Endothelial cell of umbilical vein (primary cell): ENCODE data around the gene MIPEP. TPM values are rescaled to one million over a fixed set of nuclear protein-coding genes. Genes with fewer than 3 reads are reported as not detected.

Experiments used
- BruUV-seq: library from RNA; stranded (reverse); fragments of 400-500 nt; replicated peaks from 2 replicates; lab custom pipeline; 2021; lab: Mats Ljungman, UMichigan
- CTCF ChIA-PET: fragments of 300-600, 350-600 bp; sonication (Branson Sonifier 250); formaldehyde crosslinking; loops from one replicate; lab custom pipeline; 2021; ENCODE audit warnings: antibody characterized with exemption, inconsistent platforms; lab: Charles Lee
- POLR2A ChIA-PET: fragments of 300-600, 350-600 bp; sonication (Branson Sonifier 250); formaldehyde crosslinking; loops from one replicate; lab custom pipeline; 2021; ENCODE audit warnings: antibody characterized with exemption, inconsistent platforms; lab: Charles Lee
- DNase-seq: peaks from one replicate; pipeline ENCODE4 v3.0.0-alpha.2; 2011; ENCODE audit warnings: low read depth, low spot score
- FAIRE-seq: peaks from 2 replicates; lab custom pipeline; 2011; peaks lifted over from hg19 to GRCh38; lab: Jason Lieb, UNC
- H2AFZ ChIP-seq: 2 replicates; pipeline ENCODE4 v1.6.0; 2012; ENCODE audit warnings: low read depth, low read length, control low read depth, inconsistent platforms
- H3K27ac ChIP-seq: 2 replicates; pipeline ENCODE4 v1.5.1; 2011; ENCODE audit warnings: low read depth, mild to moderate bottlenecking, control low read depth, low read length, moderate library complexity; ENCODE audit not compliant: insufficient read depth
- H3K27me3 ChIP-seq, 2 experiments: 2 replicates each; pipeline versions ENCODE4 v1.6.0 to v1.6.1; 2011; ENCODE audit warnings: low read length in 2 of 2, mixed read lengths in 1 of 2; ENCODE audit not compliant: control insufficient read depth in 2 of 2, insufficient read depth in 2 of 2
- H3K36me3 ChIP-seq, 2 experiments: 2 replicates in 1 of 2; 3 replicates in 1 of 2; pipeline ENCODE4 v1.5.1; 2011; ENCODE audit warnings: low read length in 2 of 2, mild to moderate bottlenecking in 1 of 2, moderate library complexity in 1 of 2; ENCODE audit not compliant: control insufficient read depth in 2 of 2, insufficient read depth in 2 of 2; ENCODE audit errors: extremely low read depth in 1 of 2
- H3K4me1 ChIP-seq: 3 replicates; pipeline ENCODE4 v1.5.1; 2011; ENCODE audit warnings: mild to moderate bottlenecking, low read length; ENCODE audit not compliant: control insufficient read depth, insufficient read depth; ENCODE audit errors: extremely low read depth
- H3K4me2 ChIP-seq: 2 replicates; pipeline ENCODE4 v1.6.1; 2011; ENCODE audit warnings: low read length, control low read depth, mixed read lengths; ENCODE audit not compliant: insufficient read depth
- H3K4me3 ChIP-seq, 3 experiments: fragments of 200-600 bp in 1 of 3; sonication (generic), shearing (Covaris generic) in 1 of 3; replicated peaks in 1 of 3; 2 replicates each; pipeline ENCODE4 v1.5.1; 2011 to 2016; ENCODE audit warnings: control low read depth in 3 of 3, low read length in 3 of 3, mild to moderate bottlenecking in 2 of 3, inconsistent platforms in 1 of 3, low read depth in 1 of 3, moderate library complexity in 1 of 3; ENCODE audit not compliant: insufficient read depth in 1 of 3
- H3K79me2 ChIP-seq: 2 replicates; pipeline ENCODE4 v1.6.0; 2012; ENCODE audit warnings: low read length, inconsistent platforms; ENCODE audit not compliant: control insufficient read depth, insufficient read depth
- H3K9ac ChIP-seq: replicated peaks from 2 replicates; pipeline ENCODE3; 2011; ENCODE audit warnings: low read length, control low read depth; ENCODE audit not compliant: insufficient read depth; ENCODE audit errors: extremely low read depth
- H3K9me1 ChIP-seq: replicated peaks from 3 replicates; pipeline ENCODE4 v1.6.0; 2011; ENCODE audit warnings: mild to moderate bottlenecking, low read length; ENCODE audit not compliant: control insufficient read depth, insufficient read depth; ENCODE audit errors: extremely low read depth
- H3K9me3 ChIP-seq: replicated peaks from 2 replicates; pipeline ENCODE4 v1.5.1; 2012; ENCODE audit warnings: low read length, inconsistent platforms; ENCODE audit not compliant: control insufficient read depth, insufficient read depth
- H4K20me1 ChIP-seq: replicated peaks from 2 replicates; pipeline ENCODE3; 2011; ENCODE audit warnings: mild to moderate bottlenecking, low read length; ENCODE audit not compliant: control insufficient read depth, insufficient read depth; ENCODE audit errors: extremely low read depth
- EZH2 ChIP-seq: IDR thresholded peaks from 2 replicates; pipeline ENCODE4 v1.6.1; 2012; ENCODE audit warnings: borderline replicate concordance, low read depth, mild to moderate bottlenecking, moderate library complexity, low read length, inconsistent platforms; ENCODE audit not compliant: severe bottlenecking
- FOS ChIP-seq: IDR thresholded peaks from 2 replicates; pipeline ENCODE4 v1.6.1; 2011; ENCODE audit warnings: mild to moderate bottlenecking, low read length, moderate library complexity, borderline replicate concordance; ENCODE audit not compliant: insufficient read depth
- GATA2 ChIP-seq: IDR thresholded peaks from 2 replicates; pipeline ENCODE4 v1.7.0; 2011; ENCODE audit warnings: low read depth, mild to moderate bottlenecking, moderate library complexity, mixed read lengths, low read length; ENCODE audit not compliant: insufficient read length, insufficient read depth
- JUN ChIP-seq: IDR thresholded peaks from 2 replicates; pipeline ENCODE4 v1.6.1; 2011; ENCODE audit warnings: borderline replicate concordance, low read depth; ENCODE audit not compliant: insufficient read length, insufficient read depth
- MYC ChIP-seq: IDR thresholded peaks from one replicate; pipeline ENCODE4 v1.6.1; 2011; ENCODE audit warnings: mild to moderate bottlenecking, low read depth, low read length
- POLR2A ChIP-seq: IDR thresholded peaks from 2 replicates; pipeline ENCODE4 v1.6.1; 2012; ENCODE audit warnings: low read depth, mild to moderate bottlenecking, control low read depth, low read length
- POLR2AphosphoS5 ChIP-seq: IDR thresholded peaks from 2 replicates; pipeline ENCODE4 v1.6.1; 2012; ENCODE audit warnings: low read depth, mild to moderate bottlenecking, control low read depth, low read length, moderate library complexity; ENCODE audit not compliant: insufficient read depth
- dilution Hi-C: fragments of 300-500 bp; cut with MboI; formaldehyde crosslinking; loops from one replicate; pipeline ENCODE4 v1.15.0; 2019; ENCODE audit warnings: low sequenced_read_pairs; ENCODE audit not compliant: extremely low pct_ligation_motif_present
- intact Hi-C: fragments of 100-400 bp; cut with micrococcal nuclease; formaldehyde crosslinking; loops from one replicate; pipeline ENCODE4 v1.10.0; 2022
- polyA plus RNA-seq, 4 experiments: library from polyadenylated mRNA; depleted of rRNA in 3 of 4; stranded (reverse) in 3 of 4; unstranded in 1 of 4; fragments of >200 nt; gene quantifications; 2 replicates each; pipeline versions ENCODE4 v1.2.1 to v1.2.3, GENCODE V29; 2011 to 2012; ENCODE audit warnings: missing spikeins in 1 of 4
- total RNA-seq: library from RNA; stranded (reverse); gene quantifications from 2 replicates; pipeline ENCODE4 v1.2.3, GENCODE V29; 2021
- TF ChIP-seq, protein P1 (sequence below), 2 donors: IDR thresholded peaks; 1 replicate in 1 of 2; 2 replicates in 1 of 2; pipeline ENCODE4 v1.5.1; 2011; ENCODE audit warnings: low read length in 2 of 2, mild to moderate bottlenecking in 2 of 2, moderate library complexity in 2 of 2, control low read depth in 1 of 2, inconsistent platforms in 1 of 2, low read depth in 1 of 2; ENCODE audit not compliant: insufficient read depth in 1 of 2; ENCODE audit errors: extremely low read depth in 1 of 2
- TF ChIP-seq, protein P2 (sequence below): IDR thresholded peaks from 2 replicates; pipeline ENCODE4 v1.6.1; 2011; ENCODE audit not compliant: insufficient read depth, insufficient read length

MIPEP gene
- total and polyA plus RNA-seq, 2 donors (not counting 3 experiments of a cell fraction or from before 2014, with no cell fraction given): 12.4 to 19.2 TPM

DNA sequence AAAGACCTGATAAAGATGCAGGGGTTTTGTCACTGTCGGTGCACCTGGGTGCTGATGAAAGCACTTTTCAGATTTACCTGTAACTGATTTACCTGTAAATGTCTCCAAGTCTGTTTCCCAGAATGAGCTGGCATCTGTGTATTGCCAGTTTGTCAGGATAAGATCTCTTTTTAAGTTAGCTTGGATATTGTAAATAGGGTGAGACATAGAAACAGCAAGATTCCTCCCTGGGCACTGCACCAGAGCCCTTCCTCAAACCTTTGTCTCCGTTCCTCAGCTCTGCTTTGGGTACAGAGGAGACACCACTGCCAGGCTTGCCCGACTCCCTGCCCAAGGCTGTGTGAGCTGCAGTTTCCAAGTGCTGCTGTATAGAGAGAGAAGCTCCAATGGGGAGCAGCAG is 160.4 kb downstream of the MIPEP start:
- no TSS peak for BruUV-seq
- POLR2A ChIA-PET: interaction anchor here (0.7 kb wide), 1 partner anchor 17 kb away, joined by 3 read pairs; no protein-coding TSS in a partner anchor
- Histone ChIP-seq H4K20me1 (no peaks in the 10 kb centered on the region), H3K36me3 (no peaks in the 10 kb centered on the region), H3K27me3 (no peaks in the 10 kb centered on the region), H3K4me1 (no peaks in the 10 kb centered on the region), H3K27ac (no peak overlapping the region), H3K79me2 (no peaks in the 10 kb centered on the region), H3K9me3 (no peaks in the 10 kb centered on the region), H3K4me2 (no peak overlapping the region), H2AFZ (no peak overlapping the region), H3K9me1 (no peaks in the 10 kb centered on the region), H3K4me3 (no peak overlapping the region), H3K9ac (no peak overlapping the region)
- TF ChIP-seq POLR2A (no peak), EZH2 (no peak), POLR2AphosphoS5 (no peak), FOS (no peak), MYC (no peak), JUN (no peak), GATA2 (no peak)
- TF ChIP-seq, protein P1, sequence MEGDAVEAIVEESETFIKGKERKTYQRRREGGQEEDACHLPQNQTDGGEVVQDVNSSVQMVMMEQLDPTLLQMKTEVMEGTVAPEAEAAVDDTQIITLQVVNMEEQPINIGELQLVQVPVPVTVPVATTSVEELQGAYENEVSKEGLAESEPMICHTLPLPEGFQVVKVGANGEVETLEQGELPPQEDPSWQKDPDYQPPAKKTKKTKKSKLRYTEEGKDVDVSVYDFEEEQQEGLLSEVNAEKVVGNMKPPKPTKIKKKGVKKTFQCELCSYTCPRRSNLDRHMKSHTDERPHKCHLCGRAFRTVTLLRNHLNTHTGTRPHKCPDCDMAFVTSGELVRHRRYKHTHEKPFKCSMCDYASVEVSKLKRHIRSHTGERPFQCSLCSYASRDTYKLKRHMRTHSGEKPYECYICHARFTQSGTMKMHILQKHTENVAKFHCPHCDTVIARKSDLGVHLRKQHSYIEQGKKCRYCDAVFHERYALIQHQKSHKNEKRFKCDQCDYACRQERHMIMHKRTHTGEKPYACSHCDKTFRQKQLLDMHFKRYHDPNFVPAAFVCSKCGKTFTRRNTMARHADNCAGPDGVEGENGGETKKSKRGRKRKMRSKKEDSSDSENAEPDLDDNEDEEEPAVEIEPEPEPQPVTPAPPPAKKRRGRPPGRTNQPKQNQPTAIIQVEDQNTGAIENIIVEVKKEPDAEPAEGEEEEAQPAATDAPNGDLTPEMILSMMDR (IDR thresholded peaks at IDR 0.05; ENCODE audit: extremely low read depth in 1 of 2, insufficient read depth in 1 of 2, low read depth in 1 of 2, low read length in 2 of 2): no peak
- TF ChIP-seq, protein P2, sequence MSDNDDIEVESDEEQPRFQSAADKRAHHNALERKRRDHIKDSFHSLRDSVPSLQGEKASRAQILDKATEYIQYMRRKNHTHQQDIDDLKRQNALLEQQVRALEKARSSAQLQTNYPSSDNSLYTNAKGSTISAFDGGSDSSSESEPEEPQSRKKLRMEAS: no peak
- intact Hi-C loops (no loop called here), dilution Hi-C loops (no loop called here)
- CTCF ChIA-PET: interaction anchor here (1.1 kb wide), 1 partner anchor 13 kb away, joined by 3 read pairs; no protein-coding TSS in a partner anchor
- no peak for DNase-seq
- FAIRE-seq: no peak
